A204.1 (cell line): ENCODE results near the gene RSAD1.

Experiments
- FAIRE-seq: peaks from 2 replicates; lab custom pipeline; 2012; peaks lifted over from hg19 to GRCh38; lab: Jason Lieb, UNC

RSAD1 gene

DNA sequence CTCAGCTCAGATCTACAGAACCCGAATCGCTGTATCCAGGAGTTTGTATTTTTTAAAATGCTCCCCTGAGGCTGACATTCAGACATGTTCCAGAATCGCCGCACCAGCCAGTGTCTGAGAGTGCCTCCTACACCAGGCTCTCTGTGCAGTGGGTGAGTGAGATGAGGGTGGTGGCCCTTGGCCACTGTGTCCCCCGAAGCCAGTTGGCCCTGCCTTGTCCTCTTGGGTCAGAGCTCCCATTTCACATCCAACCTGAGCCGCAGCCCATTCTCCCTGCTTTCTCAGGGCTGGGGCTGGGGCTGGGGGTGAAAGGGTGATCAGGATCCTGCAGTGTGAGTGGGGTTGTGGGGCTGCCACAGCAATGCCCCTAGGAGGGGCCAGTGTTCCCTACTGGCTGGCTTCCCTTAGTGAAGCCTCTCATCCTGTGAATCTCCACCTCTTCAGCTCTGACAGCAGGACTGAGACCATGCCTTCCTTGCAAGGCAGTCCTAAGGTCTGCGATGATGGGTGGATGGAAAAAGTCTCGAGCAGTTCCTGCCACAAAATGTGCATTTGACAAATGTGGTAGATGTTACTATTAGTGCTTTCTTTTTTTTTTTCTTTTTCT, 16.7 kb downstream of the RSAD1 start:
- no peak for FAIRE-seq

DNA sequence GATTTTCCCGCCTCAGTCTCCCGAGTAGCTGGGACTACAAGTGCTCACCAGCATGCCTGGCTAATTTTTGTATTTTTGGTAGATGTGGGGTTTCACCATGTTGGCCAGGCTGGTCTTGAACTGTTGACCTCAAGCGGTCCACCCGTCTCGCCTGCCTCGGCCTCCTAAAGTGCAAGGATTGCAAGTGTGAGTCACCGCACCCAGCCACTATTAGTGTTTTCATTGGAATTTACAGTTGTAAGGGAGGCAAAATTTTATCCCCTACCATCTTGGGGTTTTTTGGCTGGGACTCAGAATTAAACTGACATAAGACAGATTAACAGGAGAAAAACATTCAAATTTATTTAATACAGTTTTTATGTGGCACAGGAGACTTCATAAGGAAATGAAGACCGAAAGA, 17.3 kb downstream of the RSAD1 start:
- FAIRE-seq: no peak

DNA sequence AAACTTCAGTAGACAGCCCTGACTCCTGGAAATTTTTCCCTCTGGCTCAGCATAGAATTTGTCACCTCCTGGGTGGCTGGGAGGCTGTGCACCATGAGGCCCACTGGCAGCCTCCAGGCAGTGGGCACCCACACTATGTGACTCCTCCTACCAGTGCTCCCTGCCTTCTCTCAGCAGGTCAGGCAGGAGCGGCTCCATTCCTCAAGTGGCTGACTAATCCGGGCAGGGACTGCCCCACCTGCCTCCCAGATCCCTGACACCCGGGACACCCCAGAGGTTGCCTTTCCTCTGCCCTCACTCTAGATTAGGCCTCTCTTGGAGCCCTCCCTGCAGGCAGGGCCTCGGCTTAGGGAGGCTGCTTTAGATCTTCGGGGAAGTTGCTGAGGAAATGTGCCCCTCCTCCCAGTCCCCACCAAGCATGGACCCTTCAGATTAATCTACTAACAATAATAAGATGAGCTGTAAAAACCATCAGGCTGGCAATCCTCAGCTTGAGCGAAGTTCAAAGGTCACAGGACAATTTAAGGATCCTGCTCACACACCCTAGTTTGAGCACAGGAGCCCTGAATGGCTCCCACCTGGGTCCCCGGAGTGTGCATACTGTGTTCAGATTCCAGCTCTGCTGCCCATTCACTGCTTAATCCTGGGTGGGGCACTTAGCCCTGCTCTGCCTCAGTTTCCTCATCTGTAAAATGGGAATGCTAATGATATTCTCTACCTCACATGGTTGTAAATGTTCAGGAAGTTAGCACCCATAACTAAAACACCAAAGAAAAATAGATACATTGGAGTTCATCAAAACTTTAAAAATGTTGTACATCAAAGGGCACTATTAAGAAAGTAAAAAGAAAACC, 19.6 kb downstream of the RSAD1 start:
- FAIRE-seq: no peak

DNA sequence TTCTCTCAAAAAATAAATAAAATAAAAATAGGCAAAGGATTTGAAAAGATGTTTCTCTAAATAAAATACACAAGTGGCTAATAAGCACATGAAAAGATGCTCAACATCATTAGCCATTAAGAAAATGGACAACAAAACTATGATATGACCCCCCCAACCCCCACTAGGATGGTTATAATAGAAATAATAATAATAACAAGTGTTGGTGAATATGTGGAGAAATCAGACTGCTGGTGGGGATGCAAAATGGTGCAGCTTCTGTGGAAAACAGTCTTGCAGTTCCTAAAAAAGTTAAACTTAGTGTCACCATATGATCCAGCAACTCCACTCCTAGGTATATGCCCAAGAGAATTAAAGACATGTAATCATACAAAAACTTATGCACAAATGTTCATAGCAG, 20.6 kb downstream of the RSAD1 start:
- FAIRE-seq: no peak

DNA sequence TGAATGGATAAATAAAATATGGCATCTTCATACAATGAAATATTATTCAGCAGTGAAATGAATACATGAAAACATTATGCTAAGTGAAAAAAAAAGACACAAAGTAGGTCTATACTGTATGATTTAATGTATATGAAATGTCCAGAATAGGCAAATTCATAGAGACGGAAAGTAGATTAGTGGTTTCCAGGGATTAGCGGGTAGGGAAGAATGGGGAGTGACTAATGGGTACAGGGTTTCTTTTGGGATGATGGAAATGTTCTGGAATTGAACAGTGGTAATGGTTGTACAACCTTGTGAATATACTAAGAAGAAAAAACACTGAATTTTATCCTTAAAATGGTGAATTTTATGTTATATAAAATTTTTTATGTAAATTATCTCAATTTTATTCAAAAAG, 21.1 kb downstream of the RSAD1 start:
- no peak for FAIRE-seq

DNA sequence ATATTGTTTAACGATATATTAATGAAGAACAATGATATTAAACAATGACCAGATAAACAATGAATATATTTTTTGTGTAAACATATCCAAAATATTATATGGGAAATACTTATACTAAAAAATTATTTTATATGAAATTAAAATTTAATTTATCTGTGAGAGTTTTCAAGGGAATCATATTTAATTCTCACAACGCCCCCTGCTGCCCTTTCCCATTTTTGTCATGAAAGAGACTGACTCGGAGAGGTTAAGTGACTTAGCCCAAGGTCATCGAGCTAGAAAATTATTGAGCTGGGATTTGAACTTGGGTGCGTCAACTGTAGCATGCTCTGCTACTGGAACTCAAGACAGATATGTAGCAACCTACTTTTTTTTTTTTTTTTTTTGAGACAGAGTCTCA, 22.4 kb downstream of the RSAD1 start:
- peak; percentile 87 for FAIRE-seq

DNA sequence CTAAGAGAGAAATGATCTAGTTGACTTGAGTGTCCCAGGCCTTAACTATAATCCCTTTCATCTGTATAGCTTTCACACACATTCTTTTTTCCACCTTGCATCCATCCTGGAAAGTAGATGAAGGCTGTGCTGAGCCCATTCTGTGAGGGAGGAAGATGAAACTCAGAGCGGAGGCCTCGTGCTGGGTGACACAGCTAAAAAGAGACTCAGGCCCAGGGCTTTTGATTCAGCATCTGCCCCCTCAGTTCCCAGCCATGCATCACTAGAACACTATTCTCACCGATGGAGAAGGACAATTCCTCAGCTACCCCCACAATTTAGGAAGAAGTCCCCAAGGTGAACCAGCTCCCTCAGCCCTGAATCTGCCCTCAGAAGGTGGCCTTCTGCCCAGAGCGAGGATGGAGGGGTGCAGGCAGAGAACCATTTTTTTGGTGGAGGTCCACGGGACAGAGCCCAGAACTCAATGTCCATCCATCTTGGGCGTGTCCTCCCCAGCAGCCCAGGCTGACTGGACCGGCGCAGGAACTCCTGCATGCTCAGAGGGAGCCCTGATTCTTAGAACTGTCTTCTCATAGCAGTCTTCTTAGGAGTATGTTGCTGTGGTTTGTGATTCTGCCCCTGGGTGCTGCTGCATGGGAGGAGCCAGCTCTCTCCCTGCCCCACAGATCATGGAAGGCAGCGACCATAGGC, 23.8 kb downstream of the RSAD1 start:
- FAIRE-seq: no peak

DNA sequence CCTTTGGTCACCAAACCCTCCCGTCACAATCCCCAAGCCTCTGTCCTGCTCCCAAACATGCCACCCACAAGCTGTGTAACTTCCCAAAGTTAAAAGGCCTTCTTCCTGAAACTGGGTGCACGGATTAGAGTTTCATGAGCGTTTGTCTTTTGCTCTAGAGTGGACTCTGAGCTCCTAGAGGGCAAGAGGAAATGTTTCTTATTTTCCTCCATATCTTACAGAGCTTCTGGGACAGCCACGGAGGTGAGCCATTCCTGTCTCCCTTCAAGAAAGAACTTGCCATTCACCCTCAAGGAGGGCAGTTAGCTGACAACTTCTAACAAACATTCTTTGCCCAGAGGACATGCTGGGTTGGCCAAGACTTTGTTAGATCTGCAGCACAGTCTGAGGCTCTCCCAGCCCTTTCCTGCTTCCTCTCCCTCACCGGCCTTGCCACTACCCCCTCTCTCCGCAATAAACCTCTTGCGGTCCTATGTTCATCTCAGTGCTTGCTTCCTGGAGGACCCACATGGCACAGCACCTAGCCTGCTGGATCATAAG, 27.0 kb downstream of the RSAD1 start:
- no peak for FAIRE-seq

DNA sequence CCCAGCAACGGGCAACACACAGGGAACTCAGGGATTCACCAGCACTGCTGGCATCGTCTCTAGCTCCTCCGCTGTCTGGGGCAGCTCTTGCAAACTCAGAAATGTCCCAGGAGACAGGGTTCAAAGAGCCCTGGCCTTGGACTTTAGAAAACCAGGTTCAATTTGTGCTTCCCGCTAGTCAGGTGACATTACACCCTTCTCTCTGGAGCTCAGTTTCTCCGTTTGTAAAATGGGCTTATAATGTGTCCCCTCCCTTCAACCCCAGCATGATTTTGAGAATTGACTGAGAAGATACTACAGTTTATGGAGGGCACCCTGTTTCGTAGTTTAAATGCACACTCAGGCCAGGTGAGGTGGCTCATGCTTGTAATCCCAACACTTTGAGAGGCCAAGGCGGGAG, 27.6 kb downstream of the RSAD1 start:
- FAIRE-seq: no peak

DNA sequence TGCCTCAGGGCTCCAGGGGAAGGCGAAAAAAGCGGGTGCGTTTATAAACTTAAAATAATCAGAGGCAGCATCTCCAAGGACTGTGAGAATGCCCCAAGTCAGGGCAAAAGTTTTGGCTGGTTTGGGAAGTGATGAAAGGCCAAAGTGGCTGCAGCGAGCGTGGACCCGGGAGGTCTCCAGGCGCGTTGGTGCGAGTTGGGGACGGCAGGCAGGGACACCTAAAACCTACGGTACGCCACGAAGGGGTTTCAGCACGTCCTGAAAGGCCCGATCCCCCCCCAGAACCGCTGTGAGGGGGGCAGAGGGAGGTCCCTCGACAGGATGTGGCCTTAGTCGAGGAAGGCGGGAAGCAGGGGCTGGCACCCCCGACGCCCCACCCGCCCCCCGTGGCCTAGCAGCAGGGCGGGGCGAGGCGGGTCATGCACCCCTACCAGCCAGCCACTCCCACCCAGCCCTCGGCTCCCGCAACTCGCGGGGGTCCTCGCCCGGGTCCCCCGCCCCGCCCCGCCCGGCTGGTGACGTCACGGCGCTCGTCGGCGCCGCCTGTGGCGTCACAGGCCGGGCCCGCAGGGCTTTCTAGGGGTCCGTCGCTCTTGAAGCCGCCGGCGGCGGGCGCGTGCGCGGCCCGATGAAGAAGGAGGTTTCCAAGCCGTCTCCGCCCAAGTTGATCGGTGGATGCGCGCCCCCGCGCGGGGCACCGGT, 29.4 kb downstream of the RSAD1 start, which contains the start of gene MYCBPAP:
MYCBPAP (plus strand) TSS at position 569 of the 702 bp plus-strand sequence. CDS start 236 bp downstream, outside the sequence.
- no peak for FAIRE-seq

DNA sequence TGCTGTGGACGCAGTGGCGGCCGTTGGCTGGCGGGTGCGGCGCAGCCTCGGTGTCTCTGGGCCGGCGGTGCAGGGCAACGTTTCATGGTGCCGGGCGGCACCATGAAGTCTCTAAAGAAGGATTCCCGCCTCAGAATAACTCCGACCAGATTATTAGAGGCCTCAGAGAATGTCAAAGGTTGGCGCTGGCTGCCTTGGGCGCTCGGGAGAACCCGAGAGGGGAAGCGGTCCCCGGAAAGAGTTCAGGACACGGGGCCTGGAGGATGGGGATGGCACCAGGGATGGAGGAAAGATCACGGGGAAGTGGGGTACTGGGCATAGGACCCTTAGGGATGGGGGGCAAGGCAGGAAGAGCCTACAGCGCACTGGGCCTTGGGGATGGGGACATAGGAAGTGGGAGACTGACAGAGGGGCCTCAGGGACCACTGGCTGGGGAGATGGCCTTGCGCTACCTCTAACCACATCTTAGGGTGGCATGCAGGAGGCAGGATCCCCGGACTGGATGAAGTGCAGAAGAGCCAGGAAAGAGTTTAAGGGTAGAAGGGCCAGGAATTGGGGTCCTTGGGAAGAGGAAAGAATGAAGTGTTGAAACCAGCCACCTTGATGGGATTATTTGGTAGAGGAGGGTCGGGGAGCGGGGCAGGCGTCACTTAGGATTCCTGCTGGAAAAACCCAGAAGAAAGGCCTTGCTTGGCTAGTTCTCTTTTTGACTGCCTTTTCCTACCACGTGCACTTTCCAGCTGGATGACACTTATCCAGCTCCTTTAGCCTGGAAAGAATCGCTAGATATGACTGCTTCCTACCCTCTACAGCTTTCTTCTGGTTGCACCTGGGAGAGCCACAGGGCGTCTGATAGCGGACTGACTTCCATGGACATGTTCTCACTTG, 30.2 kb downstream of the RSAD1 start:
- FAIRE-seq: no peak

DNA sequence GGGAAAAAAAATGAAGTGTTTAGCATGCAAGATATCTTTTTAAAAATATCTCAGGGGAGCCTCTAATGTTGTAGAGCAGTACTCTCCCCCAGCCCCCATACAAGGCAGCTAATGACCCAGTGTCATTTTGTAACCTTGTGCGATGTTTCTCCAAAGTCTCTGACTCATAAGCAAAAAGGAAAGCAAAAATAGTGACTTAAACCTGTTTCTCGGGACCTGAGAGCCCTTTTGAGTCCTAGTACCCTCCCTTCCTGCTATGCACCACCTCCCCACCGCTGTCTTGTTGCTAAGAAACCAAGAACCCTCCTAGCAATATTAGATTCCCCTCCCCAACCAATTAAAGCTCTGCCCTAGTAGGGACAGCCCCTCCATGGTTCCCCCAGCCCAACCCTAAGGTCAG, 32.4 kb downstream of the RSAD1 start:
- no peak for FAIRE-seq

DNA sequence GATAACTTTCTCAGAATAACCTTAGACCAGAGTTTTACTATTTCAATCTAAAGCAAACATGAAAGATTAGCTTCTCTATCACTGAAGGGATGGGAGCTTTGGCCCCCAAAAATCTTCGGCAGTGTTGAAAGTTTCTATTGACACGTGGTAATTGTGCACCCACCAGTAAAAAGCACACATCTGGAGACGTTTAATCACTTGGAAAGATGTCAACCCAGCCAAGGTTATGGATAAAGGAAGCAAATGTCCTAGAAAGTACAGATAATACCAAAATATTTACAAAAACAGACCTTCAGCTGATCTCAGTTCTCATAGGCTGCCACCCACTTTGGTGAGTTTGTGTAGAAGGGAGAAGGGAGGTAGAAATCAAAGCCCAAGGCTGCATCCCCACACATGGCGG, 34.8 kb downstream of the RSAD1 start:
- FAIRE-seq: no peak

DNA sequence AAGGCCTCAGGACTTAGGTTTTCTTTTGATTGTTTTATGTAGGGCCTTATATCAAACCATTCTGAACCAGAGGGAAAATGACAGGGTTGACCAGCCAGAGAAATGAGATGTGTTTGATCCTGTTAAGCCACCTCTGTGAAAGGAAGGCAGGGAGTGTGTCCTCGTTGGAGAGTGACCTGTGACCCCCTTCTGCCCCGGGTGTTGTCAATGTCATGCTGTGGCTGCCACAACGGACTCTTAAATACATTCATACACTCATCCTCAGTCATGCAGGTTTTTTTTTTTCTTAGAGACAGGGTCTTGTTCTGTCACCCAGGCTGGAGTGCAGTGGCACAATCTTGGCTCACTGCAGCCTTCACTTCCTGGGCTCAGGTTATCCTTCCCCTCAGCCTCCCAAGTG, 35.7 kb downstream of the RSAD1 start:
- FAIRE-seq: no peak

DNA sequence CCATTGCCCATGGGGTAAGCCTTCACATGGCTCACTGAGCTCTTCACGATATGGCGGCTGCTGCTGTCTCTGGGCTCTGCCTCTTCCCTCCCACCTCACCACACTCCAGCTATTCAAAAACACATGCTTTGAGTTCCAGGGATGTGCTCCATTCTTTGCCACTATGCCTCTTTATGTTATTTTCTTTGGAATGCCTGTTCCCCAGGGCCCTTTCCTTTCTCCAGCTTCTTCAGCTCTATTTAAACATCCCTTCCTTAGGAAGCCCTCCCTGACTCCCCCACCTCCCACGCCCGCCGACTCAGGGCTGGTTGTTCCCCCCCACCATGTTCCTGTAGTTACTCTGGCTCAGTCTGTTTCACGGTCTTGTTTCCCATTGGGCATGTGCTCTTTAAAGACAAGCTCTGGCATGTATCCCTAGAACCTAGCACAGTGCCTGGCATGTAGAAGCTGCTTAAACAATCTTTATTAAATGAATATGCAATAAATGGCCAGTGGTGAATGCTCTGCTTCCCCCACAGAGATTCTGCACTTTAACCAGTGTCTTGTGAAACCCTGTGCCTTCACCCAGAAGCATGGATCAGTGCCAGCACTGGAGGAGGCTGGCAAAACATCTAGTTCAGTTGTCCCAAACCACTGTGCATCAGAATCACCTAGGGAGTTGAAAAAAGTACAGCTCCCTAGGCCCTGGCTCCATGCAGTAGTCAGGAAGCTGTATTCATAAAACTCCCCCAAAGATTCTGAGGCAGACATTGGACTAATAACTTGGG, 36.5 kb downstream of the RSAD1 start:
- FAIRE-seq: no peak

DNA sequence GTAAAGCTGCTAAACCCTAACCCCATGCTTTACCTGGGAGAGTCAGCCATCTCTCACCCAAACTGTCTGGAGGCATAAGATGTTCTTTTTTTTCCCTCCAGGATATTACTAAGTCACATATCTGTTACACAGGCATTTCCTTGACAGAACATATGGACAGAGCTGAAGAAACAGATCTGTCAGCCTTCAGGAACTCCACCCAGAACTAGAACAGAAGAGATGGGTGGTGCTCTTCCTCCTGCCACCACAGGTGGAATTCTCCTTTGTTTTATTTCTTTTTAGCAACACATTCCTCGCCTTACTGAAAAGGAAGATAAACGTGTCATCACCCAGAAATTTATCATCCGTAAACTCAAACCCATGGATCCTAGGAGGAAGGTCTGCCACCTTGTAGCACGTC, 38.4 kb downstream of the RSAD1 start:
- FAIRE-seq: no peak

DNA sequence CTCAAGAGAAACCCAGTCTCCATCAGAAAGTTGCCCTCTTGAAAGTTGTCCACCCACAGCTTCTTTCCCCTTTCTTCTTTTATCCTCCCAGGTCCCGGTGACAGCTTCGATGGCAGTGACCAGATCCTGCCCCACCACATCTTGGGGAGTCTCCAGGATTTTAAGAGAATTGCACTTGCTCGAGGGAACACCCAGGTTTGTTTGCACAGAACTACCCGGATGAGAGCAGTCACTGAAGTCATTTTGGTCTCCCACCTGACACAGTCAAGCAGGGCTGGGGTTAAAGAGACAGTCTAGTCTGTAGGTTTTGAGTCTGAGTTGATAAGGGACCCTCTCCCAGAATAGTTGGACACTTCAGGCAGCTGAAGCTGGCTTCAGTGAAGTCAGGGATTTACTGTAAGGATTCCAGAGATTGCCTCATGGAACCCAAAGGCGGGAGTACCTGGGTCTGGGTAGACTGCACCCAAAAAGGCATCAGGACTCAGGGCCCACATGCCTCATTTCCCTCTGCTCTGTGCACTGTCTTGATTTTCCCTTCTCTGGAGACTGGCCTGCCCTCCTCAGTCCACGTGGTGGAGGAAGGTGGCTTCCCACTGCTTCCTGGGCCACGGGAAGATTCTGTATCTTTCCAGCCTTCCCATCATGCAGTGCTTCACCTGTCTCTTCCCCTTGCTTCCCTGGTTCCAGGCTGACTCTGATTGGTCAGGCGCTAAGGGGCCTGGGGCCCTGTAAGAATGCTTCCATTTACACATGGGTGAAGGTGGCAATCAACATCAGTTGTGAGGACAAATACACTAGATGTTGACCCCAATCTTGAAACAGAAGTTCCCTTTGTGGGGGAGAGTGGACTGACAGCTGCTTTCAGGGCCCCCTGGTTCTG, 39.1 kb downstream of the RSAD1 start:
- no peak for FAIRE-seq

DNA sequence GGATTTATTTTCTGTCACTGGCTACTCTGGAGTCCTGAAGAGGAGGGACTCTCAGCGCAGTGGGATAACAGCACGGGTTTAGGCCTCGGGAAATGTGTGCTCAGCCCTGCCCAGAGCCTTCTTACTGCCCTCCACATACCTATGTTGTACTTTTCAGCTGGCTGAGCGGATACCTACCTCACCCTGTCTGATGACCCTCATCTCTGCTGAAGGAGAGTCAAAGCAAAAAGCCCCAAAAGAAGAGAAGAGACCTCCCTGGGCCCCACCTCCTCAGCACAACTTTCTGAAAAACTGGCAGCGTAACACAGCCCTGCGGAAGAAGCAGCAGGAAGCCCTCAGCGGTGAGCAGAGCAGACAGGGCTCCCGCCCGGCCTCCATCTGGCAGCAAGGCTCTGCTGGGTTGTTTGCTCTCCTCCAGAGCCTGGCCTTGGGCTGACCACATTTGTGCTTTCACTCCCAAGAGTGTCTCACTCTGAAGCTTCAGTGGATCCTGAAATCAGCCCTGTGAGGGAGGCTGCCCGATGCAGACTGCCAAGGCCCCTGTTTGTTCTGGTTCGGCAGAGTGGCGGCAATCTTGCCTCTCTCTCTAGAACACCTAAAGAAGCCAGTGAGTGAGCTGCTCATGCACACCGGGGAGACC, 39.8 kb downstream of the RSAD1 start:
- FAIRE-seq: no peak
